ENCODE data around the gene DHRS7B. TPM values are rescaled to one million over a fixed set of nuclear protein-coding genes. Genes with fewer than 3 reads are reported as not detected.

The DHRS7B gene
- total and polyA plus RNA-seq, 10 donors, result 13.3 to 31.3 (median 18.7) TPM

DNA sequence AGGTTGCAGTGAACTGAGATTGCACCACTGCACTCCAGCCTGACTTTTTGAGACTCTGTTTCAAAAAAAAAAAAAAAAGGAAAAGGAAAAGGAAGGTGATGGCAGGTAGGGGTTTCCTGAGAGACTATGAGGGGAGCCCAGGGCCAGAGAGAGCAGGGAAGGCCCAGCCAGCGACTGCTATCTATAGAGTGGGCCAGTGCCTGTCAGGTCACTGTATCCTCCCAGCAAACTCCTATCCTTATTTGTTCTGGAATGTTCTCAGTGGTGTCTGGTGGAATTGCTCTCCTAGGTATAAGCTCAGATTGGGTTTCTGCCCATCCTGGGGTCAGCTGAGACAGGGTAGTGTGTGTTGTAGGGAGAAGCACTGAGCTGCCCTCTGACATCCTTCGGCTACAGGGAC, 102.1 kb downstream of the DHRS7B start:
- WGBS, 5 donors, result 63 to 84% (median 75%) methylated on average over 2 of the region's 2 CpGs
- Histone ChIP-seq H3K4me3 (no peak overlapping the region), H3K36me3 (no peaks in the 10 kb centered on the region), H3K27me3 (replicated peaks in 1 of 7) (no peaks in the 10 kb centered on the region), H3K27ac (no peak overlapping the region), H3K9me3 (peaks cover 0 to 13% (median 8%) of the 10 kb centered on the region in 8 donors), H3K4me1 (peaks cover 0 to 5% (median 0%) of the 10 kb centered on the region in 6 donors)
- no peak for DNase-seq
- intact Hi-C loops (cut with DNase I; ENCODE audit: low total_unique reads), result no loop called here
- TF ChIP-seq POLR2A (IDR thresholded peaks at IDR 0.05) (no peak), POLR2AphosphoS5 (IDR thresholded peaks at IDR 0.05) (no peak)
- TF ChIP-seq, protein P1, sequence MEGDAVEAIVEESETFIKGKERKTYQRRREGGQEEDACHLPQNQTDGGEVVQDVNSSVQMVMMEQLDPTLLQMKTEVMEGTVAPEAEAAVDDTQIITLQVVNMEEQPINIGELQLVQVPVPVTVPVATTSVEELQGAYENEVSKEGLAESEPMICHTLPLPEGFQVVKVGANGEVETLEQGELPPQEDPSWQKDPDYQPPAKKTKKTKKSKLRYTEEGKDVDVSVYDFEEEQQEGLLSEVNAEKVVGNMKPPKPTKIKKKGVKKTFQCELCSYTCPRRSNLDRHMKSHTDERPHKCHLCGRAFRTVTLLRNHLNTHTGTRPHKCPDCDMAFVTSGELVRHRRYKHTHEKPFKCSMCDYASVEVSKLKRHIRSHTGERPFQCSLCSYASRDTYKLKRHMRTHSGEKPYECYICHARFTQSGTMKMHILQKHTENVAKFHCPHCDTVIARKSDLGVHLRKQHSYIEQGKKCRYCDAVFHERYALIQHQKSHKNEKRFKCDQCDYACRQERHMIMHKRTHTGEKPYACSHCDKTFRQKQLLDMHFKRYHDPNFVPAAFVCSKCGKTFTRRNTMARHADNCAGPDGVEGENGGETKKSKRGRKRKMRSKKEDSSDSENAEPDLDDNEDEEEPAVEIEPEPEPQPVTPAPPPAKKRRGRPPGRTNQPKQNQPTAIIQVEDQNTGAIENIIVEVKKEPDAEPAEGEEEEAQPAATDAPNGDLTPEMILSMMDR (IDR thresholded peaks at IDR 0.05 in 8 of 11, conservative IDR thresholded peaks at IDR 0.05 in 3 of 11), result no peak

DNA sequence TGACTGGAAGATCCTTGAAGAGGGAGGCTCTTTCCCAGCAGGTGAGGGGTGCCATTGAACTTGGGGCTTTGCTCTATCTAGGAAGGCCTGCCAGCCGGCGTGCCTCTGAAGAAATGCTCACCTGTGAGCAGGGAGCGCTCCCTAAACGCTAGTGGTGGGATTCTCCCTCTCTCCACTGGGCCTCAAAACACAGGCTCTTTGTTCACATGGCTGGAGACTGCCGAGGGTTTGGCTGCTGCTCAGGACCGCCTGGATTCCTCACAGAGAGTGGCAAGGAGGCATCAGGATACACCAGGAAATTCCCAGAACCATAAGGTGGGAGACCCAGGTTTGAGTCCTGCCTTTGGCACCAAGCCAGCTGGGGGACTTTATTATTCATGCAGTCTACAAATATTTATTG, 104.8 kb downstream of the DHRS7B start:
- TF ChIP-seq POLR2A (IDR thresholded peaks at IDR 0.05), result no peak
- TF ChIP-seq, protein P1 (IDR thresholded peaks at IDR 0.05 in 8 of 11, conservative IDR thresholded peaks at IDR 0.05 in 3 of 11), result no peak
- TF ChIP-seq POLR2AphosphoS5 (IDR thresholded peaks at IDR 0.05), result no peak
- H3K4me1 ChIP-seq, result no peaks in the 10 kb centered on the region
- no peak overlapping the region for H3K27ac ChIP-seq
- H3K4me3 ChIP-seq, result no peak overlapping the region
- WGBS, 5 donors, result 67 to 94% (median 91%) methylated on average over 4 to 6 of the region's 6 CpGs
- H3K36me3 ChIP-seq, result no peaks in the 10 kb centered on the region
- intact Hi-C loops (cut with DNase I; ENCODE audit: low total_unique reads), result no loop called here
- no peak for DNase-seq
- peaks cover 0 to 13% (median 8%) of the 10 kb centered on the region in 8 donors for H3K9me3 ChIP-seq
- H3K27me3 ChIP-seq (replicated peaks in 1 of 7), result no peaks in the 10 kb centered on the region

DNA sequence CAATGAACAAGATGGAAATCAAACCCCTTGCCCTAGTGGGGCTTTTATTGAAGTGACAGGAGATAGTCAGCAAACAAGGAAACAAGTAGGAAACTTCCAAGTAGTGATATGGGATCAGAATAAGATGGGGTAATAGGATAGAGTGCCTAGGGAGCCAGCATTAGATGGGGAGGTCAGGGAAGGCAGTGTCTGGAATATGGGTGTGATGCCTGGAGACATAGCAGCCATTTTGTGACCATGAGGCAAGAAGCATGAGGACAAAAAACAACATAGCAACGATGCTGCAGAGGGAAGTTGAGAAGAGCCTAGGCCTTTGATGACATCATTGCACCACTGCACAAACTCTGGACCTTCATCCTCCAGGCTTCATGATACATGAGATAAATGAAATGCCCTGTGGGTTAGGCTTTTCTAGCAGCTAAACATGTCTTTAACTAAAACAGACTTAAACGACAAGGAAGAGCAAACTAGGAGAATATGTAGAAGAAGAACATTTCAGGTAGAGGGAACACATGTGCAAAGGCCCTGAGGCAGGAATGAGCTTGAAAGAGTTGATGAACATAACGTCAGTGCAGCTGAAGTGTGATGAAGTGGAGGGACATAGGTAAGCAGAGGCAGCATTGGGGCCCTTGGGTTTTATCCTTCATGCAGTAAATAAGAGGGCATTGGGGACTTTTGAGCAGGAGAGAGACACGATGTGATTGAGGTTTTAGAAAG, 105.4 kb downstream of the DHRS7B start:
- intact Hi-C loops (cut with DNase I; ENCODE audit: low total_unique reads), result no loop called here
- no peaks in the 10 kb centered on the region for H3K4me1 ChIP-seq
- H3K9me3 ChIP-seq, result peaks cover 0 to 13% (median 8%) of the 10 kb centered on the region in 8 donors

More for the DNA sequence above, 105.4 kb downstream of the DHRS7B start:
- Histone ChIP-seq H3K27me3 (replicated peaks in 1 of 7) (no peaks in the 10 kb centered on the region), H3K36me3 (no peaks in the 10 kb centered on the region), H3K4me3 (no peak overlapping the region), H3K27ac (no peak overlapping the region)
- 87 to 95% (median 91%) methylated on average over 4 of the region's 4 CpGs for whole genome bisulfite sequencing, 5 donors
- DNase-seq, result no peak
- TF ChIP-seq POLR2AphosphoS5 (IDR thresholded peaks at IDR 0.05) (no peak), POLR2A (IDR thresholded peaks at IDR 0.05) (no peak)
- TF ChIP-seq, protein P1 (IDR thresholded peaks at IDR 0.05 in 8 of 11, conservative IDR thresholded peaks at IDR 0.05 in 3 of 11), result no peak

Measured in spleen (tissue), 11 donors.